Ectodermal cell (in vitro differentiated cells): Measurements from ENCODE around the gene AHDC1.
"Not testable (repeated sequence)": the region's sequence is repeated elsewhere in the genome, so short reads cannot be mapped to it uniquely, and the experiment has no call there.

Source experiments
- H3K27ac ChIP-seq: 2 replicates; pipeline ENCODE4 v1.7.0; 2013; ENCODE audit warnings: mild to moderate bottlenecking, low read depth, low read length; ENCODE audit not compliant: insufficient read depth, poor library complexity, severe bottlenecking
- H3K27me3 ChIP-seq: 2 replicates; pipeline ENCODE4 v1.7.0; 2013; ENCODE audit warnings: mild to moderate bottlenecking, low read length; ENCODE audit not compliant: insufficient read depth, control insufficient read depth, poor library complexity, severe bottlenecking
- H3K36me3 ChIP-seq: one replicate; pipeline ENCODE4 v1.7.0; 2013; ENCODE audit warnings: low read length; ENCODE audit not compliant: control insufficient read depth, insufficient read depth
- H3K4me1 ChIP-seq: one replicate; pipeline ENCODE4 v1.7.0; 2013; ENCODE audit warnings: low read length; ENCODE audit not compliant: control insufficient read depth, insufficient read depth
- H3K4me3 ChIP-seq: 2 replicates; pipeline ENCODE4 v1.7.0; 2013; ENCODE audit warnings: low read depth, low read length, control low read depth; ENCODE audit not compliant: insufficient read depth
- H3K9me3 ChIP-seq: 2 replicates; pipeline ENCODE4 v1.7.0; 2013; ENCODE audit warnings: mild to moderate bottlenecking, low read length, moderate library complexity; ENCODE audit not compliant: control insufficient read depth
- WGBS, 2 experiments: methylation state at CpG; one replicate each; pipeline ENCODE4 v1.1.7; 2013; ENCODE audit warnings: missing lambda C conversion rate in 2 of 2; 5-methylcytosine and 5-hydroxymethylcytosine counted together

AHDC1 gene

DNA sequence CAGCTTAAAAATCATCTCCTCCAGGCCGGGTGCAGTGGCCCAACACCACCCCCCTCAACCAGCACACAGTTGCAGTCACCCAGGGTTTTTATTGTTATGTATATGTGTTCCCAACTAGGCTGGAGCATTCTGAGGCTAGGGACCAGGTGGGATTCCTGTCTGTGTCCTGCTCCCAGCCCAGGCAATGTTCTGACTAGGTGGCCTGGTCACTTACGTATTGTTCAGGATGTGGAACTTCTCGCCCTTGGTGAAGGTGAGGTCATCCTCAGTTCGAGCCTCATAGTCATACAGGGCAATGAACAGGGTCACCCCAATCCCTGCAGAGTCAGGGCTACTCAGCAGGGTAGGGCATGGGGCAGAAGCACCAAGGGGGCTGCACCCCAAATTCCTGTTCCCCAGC, 18.9 kb upstream of the AHDC1 start:
- H3K4me3 ChIP-seq, result no peak overlapping the region
- 75 to 80% methylated on average over 4 of the region's 4 CpGs for WGBS, 2 experiments

DNA sequence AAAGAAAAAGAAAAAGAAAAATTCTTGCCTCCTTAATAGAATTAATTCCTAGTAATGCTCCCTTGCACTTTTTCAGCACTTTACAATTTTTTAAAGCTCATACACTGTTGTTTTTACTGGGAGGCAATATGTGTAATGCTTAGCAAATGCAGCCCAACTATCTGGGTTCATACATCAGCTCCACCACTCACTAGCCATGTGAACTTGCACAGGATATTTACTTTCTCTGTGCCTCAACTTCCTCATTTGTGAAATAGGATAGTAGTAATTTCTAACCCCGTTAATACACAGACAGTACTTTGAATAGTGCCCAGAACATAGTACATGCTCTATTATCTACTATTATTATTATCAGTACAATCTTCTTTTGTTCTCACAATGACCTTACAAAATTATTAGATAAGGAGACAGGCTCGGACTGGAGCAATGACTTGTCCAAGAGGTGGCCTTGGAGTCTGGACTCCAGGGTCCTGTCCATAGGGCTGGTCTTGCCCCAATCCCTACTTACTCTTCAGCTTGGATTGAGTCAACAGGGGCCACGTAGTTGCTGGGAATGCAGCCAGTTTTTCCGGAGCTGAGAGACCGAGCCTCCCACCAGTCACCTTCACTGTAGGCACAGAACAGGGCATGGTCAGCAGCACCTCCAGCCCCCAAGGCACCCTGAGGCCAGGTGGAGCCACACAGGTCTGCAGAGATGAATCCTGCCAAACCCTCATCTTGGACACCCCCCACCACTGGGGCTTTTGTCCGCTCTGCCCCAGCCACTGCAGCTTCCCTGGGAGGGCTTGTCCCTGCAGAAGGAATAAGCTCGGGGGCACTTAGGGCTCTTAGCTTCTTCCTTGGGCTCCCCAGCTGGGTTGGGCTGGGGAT, 17.3 kb upstream of the AHDC1 start:
- Histone ChIP-seq H3K4me1 (no peaks in the 10 kb centered on the region), H3K9me3 (no peaks in the 10 kb centered on the region), H3K27me3 (no peaks in the 10 kb centered on the region), H3K27ac (no peak overlapping the region), H3K4me3 (no peak overlapping the region), H3K36me3 (no peaks in the 10 kb centered on the region)
- WGBS, 2 experiments, result 73 to 79% methylated on average over 6 to 7 of the region's 7 CpGs

More for the DNA sequence above, 18.9 kb upstream of the AHDC1 start:
- no peaks in the 10 kb centered on the region for H3K4me1 ChIP-seq
- H3K9me3 ChIP-seq, result no peaks in the 10 kb centered on the region
- H3K27me3 ChIP-seq, result no peaks in the 10 kb centered on the region
- no peak overlapping the region for H3K27ac ChIP-seq
- no peaks in the 10 kb centered on the region for H3K36me3 ChIP-seq

DNA sequence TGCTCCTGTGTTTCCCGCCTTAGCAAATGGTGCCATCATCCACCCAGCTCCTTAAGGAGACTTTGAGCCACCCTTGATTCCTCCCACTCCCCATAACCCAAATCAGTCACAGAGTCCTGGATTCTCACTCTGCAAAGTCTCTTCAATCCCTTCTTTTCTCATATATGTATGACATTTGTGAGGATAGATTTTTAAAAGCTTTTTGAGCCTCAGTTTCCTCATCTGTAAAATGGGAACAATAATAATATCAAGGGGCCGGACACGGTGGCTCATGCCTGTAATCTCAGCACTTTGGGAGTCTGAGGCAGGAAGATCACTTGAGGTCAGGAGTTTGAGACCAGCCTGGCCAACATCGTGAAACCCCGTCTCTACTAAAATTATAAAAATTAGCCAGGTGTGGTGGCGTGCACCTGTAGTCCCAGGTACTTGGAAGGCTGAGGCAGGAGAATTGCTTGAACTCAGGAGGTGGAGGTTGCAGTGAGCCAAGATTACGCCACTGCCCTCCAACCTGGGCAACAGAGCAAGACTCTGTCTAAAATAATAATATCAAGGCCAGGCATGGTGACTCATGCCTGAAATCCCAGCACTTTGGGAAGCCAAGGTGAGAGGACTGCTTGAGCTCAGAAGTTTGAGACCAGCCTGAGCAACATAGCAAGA, 16.0 kb upstream of the AHDC1 start:
- not testable (repeated sequence) for H3K4me3 ChIP-seq, H3K4me1 ChIP-seq, H3K9me3 ChIP-seq, H3K36me3 ChIP-seq, H3K27me3 ChIP-seq, H3K27ac ChIP-seq
- 94 to 96% methylated on average over 7 of the region's 7 CpGs for WGBS, 2 experiments

DNA sequence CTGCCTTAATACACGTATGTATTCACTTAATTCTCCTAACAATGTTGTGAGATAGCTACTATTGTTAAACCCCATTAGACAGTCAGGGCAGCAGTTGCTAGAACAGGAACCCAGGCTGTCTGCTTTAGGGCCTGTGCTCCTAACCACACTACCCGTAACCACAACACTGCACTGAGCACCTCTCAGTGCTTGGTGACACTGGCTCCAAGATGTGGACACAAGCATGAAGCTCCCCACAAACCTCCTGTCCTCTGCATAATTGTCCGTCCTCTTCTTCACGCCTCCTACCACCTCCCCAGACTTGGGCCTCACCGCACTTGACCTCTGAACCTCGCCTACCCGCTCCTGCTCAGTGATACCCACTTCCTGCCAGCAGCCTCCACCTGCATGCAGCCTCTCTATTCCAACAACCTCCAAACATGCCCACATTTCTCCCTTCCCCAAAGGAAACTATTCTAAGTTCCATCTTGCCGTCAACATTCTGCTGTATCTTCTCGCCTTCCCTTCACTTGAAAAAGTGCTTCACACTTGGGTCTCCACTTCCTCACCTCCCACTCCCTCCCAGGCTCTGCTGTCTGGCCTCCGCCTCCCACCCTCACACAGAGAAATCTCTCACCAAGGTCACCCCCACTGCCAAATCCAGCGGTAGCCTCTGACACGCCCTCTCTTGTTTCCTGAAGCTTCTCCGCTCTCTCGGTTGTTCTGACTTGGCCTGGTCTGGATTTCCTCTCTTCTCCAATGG, 14.6 kb upstream of the AHDC1 start:
- no peaks in the 10 kb centered on the region for H3K36me3 ChIP-seq
- peaks cover 5% of the 10 kb centered on the region for H3K4me1 ChIP-seq
- peaks cover 7% of the 10 kb centered on the region for H3K27me3 ChIP-seq
- WGBS, 2 experiments, result 90% methylated on average over 14 of the region's 14 CpGs
- H3K4me3 ChIP-seq, result no peak overlapping the region
- H3K27ac ChIP-seq, result no peak overlapping the region
- H3K9me3 ChIP-seq, result no peaks in the 10 kb centered on the region

DNA sequence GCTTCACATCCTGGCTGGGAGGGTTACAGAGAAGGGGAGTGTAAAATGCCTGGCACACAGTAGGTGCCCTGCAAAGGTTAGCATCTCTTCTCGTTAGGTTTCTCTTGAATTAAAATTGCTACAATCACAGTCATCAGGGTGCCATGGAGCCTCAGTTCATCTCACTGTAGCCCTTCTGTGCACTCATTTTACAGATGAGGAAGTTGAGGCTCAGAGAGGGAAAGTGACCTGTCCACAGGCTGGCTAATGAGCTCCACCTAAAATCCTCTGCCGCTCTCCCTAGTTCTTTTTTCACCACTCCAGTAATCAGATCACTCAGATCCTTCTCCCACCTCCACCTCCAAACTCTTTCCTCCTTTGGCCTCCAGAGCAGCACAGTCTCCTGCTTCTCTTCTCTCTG, 13.5 kb upstream of the AHDC1 start:
- Histone ChIP-seq H3K9me3 (no peaks in the 10 kb centered on the region), H3K27me3 (peaks cover 7% of the 10 kb centered on the region), H3K4me1 (peaks cover 5% of the 10 kb centered on the region), H3K27ac (no peak overlapping the region), H3K36me3 (no peaks in the 10 kb centered on the region), H3K4me3 (no peak overlapping the region)
- 87 to 90% methylated on average over 2 of the region's 2 CpGs for WGBS, 2 experiments

DNA sequence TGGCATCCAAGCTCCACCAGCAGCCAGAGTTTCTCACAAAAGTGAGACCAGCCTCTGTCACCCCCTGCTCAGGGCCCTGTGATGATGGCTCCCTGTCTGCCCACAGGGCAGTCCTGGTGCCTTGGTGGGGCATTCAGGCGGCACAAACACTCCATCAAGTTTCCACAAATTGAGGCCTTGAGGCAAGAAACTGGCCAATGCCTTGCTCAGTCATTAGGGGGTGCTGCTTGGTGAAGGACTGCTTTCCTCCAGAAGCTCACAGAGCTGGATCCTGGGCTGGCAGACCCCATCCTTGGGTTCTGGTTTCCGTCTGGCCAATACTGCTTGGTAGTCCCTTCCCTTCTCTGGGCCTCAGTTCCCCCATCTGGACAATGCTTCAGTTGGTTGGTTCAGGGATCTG, 12.5 kb upstream of the AHDC1 start:
- no peak overlapping the region for H3K4me3 ChIP-seq
- no peaks in the 10 kb centered on the region for H3K36me3 ChIP-seq
- no peaks in the 10 kb centered on the region for H3K9me3 ChIP-seq
- peaks cover 5% of the 10 kb centered on the region for H3K4me1 ChIP-seq
- WGBS, 2 experiments, result 89 to 94% methylated on average over 2 of the region's 2 CpGs
- H3K27me3 ChIP-seq, result peaks cover 7% of the 10 kb centered on the region
- H3K27ac ChIP-seq, result no peak overlapping the region

DNA sequence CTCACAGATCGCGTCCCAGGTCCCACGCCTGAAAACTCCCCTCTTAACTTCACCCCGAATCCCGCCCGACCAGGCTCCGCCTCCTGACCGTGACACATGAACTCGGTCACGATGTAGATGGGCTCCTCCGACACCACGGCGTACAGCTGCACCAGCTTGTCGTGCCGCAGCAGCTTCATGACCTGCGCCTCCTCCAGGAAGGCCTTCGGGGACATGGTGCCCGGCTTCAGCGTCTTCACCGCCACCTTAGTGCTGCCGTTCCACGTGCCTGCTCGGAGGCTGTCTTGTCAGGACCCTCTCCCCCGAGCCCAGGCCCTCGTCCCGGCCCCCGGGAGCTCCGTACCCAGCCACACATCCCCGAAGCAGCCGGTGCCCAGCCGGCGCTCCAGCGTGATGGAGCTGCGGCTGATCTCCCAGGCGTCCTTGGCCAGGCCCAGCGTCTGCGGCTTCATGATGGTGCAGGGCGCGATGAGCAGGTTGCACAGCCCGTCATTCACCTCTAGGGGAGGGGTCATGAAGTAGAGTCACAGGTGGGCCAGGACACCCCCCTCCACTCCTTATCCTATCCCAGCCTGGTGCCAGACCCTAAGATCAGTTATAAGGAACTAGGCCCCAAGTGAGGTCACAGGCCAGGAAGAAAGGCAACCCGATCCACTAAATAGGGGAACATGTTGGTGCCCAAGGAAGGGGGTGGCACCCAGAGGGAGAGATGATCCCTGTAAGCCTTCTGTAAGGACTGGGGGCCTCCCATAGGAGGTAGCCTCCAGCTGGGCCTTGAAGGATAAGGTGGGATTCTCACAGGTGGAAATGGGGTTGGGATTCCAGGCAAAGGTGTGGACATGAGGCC, 11.6 kb upstream of the AHDC1 start:
- WGBS, 2 experiments, result 58% methylated on average over 41 of the region's 41 CpGs
- Histone ChIP-seq H3K4me1 (peaks cover 5% of the 10 kb centered on the region), H3K27ac (no peak overlapping the region), H3K4me3 (no peak overlapping the region), H3K36me3 (no peaks in the 10 kb centered on the region), H3K9me3 (no peaks in the 10 kb centered on the region), H3K27me3 (peaks cover 7% of the 10 kb centered on the region)

DNA sequence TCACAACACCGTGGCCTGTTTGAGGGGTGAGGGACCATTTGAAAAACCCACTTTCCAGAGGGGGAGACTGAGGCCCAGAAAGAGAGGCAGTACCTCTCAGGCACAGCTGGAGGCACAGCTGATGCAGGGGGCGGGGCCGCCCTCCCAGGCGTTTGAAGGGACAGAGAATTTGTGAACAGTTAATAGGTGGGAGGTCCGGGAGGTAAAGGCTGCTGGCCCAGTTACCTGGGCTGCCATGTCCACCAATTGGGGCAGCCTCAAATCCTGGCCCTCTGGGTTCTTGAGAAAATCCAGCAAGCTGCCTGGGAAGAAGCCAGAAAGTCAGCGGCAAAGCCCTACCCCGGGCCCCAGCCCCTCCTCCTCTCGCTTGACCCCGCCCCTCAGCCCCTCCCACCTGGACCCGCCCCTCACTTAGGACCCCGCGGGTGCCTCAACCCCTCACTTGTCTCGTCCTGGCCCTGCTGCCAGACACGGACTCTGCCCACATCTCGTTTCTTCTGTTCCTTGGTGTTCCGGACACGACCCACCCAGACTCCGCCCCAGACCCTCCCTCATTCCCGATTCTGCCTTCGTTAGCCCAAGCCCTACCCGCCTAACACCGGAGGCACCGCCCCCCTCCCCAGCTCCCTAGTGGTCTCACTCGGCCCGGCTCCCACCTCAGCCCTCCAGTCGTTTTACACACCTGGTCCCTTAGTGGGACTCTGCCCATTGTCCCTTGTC, 10.8 kb upstream of the AHDC1 start:
- peaks cover 5% of the 10 kb centered on the region for H3K4me1 ChIP-seq
- 10 to 13% methylated on average over 25 to 26 of the region's 26 CpGs for WGBS, 2 experiments
- no peak overlapping the region for H3K27ac ChIP-seq
- no peaks in the 10 kb centered on the region for H3K9me3 ChIP-seq
- peaks cover 7% of the 10 kb centered on the region for H3K27me3 ChIP-seq
- no peaks in the 10 kb centered on the region for H3K36me3 ChIP-seq
- H3K4me3 ChIP-seq, result peak overlapping the region; percentile 27

DNA sequence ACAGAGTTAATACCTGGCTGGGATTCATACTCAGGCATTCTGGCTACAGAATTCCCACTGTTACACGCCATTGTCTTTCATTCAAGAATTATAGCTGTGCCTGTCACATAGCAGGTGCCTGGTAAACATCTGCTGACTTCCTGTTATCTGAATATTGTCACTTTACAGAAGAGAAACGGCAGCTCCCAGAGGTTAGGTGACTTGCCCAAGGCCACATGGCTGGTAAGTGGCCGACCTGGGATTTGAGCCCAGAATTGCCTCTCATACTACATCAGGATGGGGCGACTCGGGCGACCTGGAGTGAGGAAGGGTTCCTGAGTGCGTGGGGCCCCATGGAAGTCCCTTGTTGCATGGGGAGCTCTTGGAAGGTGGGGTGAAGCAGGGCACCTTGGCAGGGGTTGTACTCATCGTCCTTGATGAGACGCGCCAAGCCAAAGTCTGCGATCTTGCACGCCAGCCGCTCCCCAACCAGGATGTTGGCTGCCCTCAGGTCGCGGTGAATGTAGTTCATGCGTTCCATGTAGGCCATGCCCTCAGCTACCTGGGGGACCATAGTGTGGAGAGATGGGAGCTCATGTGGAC, 10.2 kb upstream of the AHDC1 start:
- Histone ChIP-seq H3K4me1 (peaks cover 5% of the 10 kb centered on the region), H3K9me3 (no peaks in the 10 kb centered on the region), H3K27ac (no peak overlapping the region), H3K36me3 (no peaks in the 10 kb centered on the region), H3K27me3 (peaks cover 7% of the 10 kb centered on the region), H3K4me3 (no peak overlapping the region)
- WGBS, 2 experiments, result 92 to 94% methylated on average over 16 of the region's 16 CpGs
